ENCODE data around the gene KIFC3. TPM values are rescaled to one million over a fixed set of nuclear protein-coding genes. Genes with fewer than 3 reads are reported as not detected.

KIFC3 gene
- total and polyA plus RNA-seq, 2 donors (not counting 1 experiment from before 2014, with no cell fraction given) = 0.07 to 0.67 TPM

- Mint-ChIP-seq H3K9me3 (ENCODE audit: insufficient read depth) (no peaks in the 10 kb centered on the region), H3K4me1 (no peaks in the 10 kb centered on the region), H3K4me3 (no peak overlapping the region), H3K27ac (no peak overlapping the region), H3K27me3 (peaks cover 13% of the 10 kb centered on the region)
- Histone ChIP-seq H3K4me2 (replicated peaks; ENCODE audit: low read depth, low read length, poor library complexity, severe bottlenecking) (no peak overlapping the region), H3K27me3 (replicated peaks in 1 of 4; ENCODE audit: control extremely low read depth in 1 of 4, control insufficient read depth in 3 of 4, insufficient read depth in 4 of 4, low read length in 3 of 4) (no peaks in the 10 kb centered on the region), H3K4me1 (ENCODE audit: control insufficient read depth in 2 of 2, insufficient read depth in 2 of 2, low read length in 2 of 2) (peaks cover 0 to 4% of the 10 kb centered on the region in 2 donors), H3K9me3 (ENCODE audit: control extremely low read depth in 1 of 3, control insufficient read depth in 2 of 3, insufficient read depth in 1 of 3, low read length in 2 of 3) (no peaks in the 10 kb centered on the region), H4K20me1 (ENCODE audit: control insufficient read depth, insufficient read depth, low read length, poor library complexity, severe bottlenecking) (no peaks in the 10 kb centered on the region), H3K4me3 (ENCODE audit: control extremely low read depth in 1 of 5, extremely low read depth in 1 of 5, insufficient read depth in 1 of 5, low read depth in 2 of 5, low read length in 4 of 5) (no peak overlapping the region), H3K9ac (ENCODE audit: low read length) (no peak overlapping the region), H3K36me3 (replicated peaks in 1 of 2; ENCODE audit: control extremely low read depth in 1 of 2, control insufficient read depth in 1 of 2, extremely low read depth in 1 of 2, insufficient read depth in 2 of 2, low read length in 1 of 2) (no peaks in the 10 kb centered on the region), H3K27ac (ENCODE audit: low read length in 2 of 2) (no peak overlapping the region), H3K79me2 (ENCODE audit: control insufficient read depth, insufficient read depth, low read length) (no peaks in the 10 kb centered on the region), H2AFZ (ENCODE audit: insufficient read depth, low read depth, low read length, poor library complexity, severe bottlenecking) (no peak overlapping the region)
- 94% methylated on average over 8 of the region's 10 CpGs for WGBS (ENCODE audit: insufficient coverage)
- intact Hi-C loops (cut with micrococcal nuclease) = no loop called here
- ATAC-seq (ENCODE audit: low read depth) (no peak), DNase-seq (no peak)
- ChIA-PET POLR2A (no interaction called here), CTCF (interaction anchor here (0.7 kb wide), 1 partner anchor 180 kb away, joined by 8 read pairs; no protein-coding TSS in a partner anchor)
- TF ChIP-seq EZH2 (IDR thresholded peaks at IDR 0.05; ENCODE audit: borderline replicate concordance, insufficient read depth, low read depth, low read length, poor library complexity, severe bottlenecking) (no peak), CTCF (IDR thresholded peaks at IDR 0.05) (no peak)
These were observed 42.2 kb upstream of the KIFC3 start for GRCh38 chr16:57844416-57845030.

GRCh38 chr16:57843400-57843799, 41.1 kb upstream of the KIFC3 start:
- TF ChIP-seq EZH2 (IDR thresholded peaks at IDR 0.05; ENCODE audit: borderline replicate concordance, insufficient read depth, low read depth, low read length, poor library complexity, severe bottlenecking) = no peak
- TF ChIP-seq CTCF (IDR thresholded peaks at IDR 0.05) = no peak
- H3K36me3 ChIP-seq (replicated peaks in 1 of 2; ENCODE audit: control extremely low read depth in 1 of 2, control insufficient read depth in 1 of 2, extremely low read depth in 1 of 2, insufficient read depth in 2 of 2, low read length in 1 of 2) = no peaks in the 10 kb centered on the region
- no peaks in the 10 kb centered on the region for H4K20me1 ChIP-seq (ENCODE audit: control insufficient read depth, insufficient read depth, low read length, poor library complexity, severe bottlenecking)
- H3K27ac Mint-ChIP-seq = no peak overlapping the region
- no peak for DNase-seq
- ChIA-PET POLR2A (no interaction called here), CTCF (no interaction called here)
- no peak overlapping the region for H2AFZ ChIP-seq (ENCODE audit: insufficient read depth, low read depth, low read length, poor library complexity, severe bottlenecking)
- H3K27me3 ChIP-seq (replicated peaks in 1 of 4; ENCODE audit: control extremely low read depth in 1 of 4, control insufficient read depth in 3 of 4, insufficient read depth in 4 of 4, low read length in 3 of 4) = no peaks in the 10 kb centered on the region
- H3K27ac ChIP-seq (ENCODE audit: low read length in 2 of 2) = no peak overlapping the region
- H3K4me3 ChIP-seq (ENCODE audit: control extremely low read depth in 1 of 5, extremely low read depth in 1 of 5, insufficient read depth in 1 of 5, low read depth in 2 of 5, low read length in 4 of 5) = no peak overlapping the region
- H3K9me3 ChIP-seq (ENCODE audit: control extremely low read depth in 1 of 3, control insufficient read depth in 2 of 3, insufficient read depth in 1 of 3, low read length in 2 of 3) = no peaks in the 10 kb centered on the region
- no peak overlapping the region for H3K4me3 Mint-ChIP-seq
- 100% methylated on average over 1 of the region's 1 CpG for WGBS (ENCODE audit: insufficient coverage)
- peaks cover 10% of the 10 kb centered on the region for H3K27me3 Mint-ChIP-seq
- H3K4me1 Mint-ChIP-seq = no peaks in the 10 kb centered on the region
- H3K9me3 Mint-ChIP-seq (ENCODE audit: insufficient read depth) = no peaks in the 10 kb centered on the region
- intact Hi-C loops (cut with micrococcal nuclease) = no loop called here
- H3K79me2 ChIP-seq (ENCODE audit: control insufficient read depth, insufficient read depth, low read length) = no peaks in the 10 kb centered on the region
- no peak overlapping the region for H3K4me2 ChIP-seq (replicated peaks; ENCODE audit: low read depth, low read length, poor library complexity, severe bottlenecking)
- no peak overlapping the region for H3K9ac ChIP-seq (ENCODE audit: low read length)
- peaks cover 0 to 4% of the 10 kb centered on the region in 2 donors for H3K4me1 ChIP-seq (ENCODE audit: control insufficient read depth in 2 of 2, insufficient read depth in 2 of 2, low read length in 2 of 2)
- ATAC-seq (ENCODE audit: low read depth) = no peak
